Right forelimb (tissue), 1 donor: ENCODE results near the gene F8.

ENCODE experiments used
- DNase-seq: peaks from one replicate; pipeline ENCODE4 v3.0.0-alpha.2; 2018

Gene F8

DNA sequence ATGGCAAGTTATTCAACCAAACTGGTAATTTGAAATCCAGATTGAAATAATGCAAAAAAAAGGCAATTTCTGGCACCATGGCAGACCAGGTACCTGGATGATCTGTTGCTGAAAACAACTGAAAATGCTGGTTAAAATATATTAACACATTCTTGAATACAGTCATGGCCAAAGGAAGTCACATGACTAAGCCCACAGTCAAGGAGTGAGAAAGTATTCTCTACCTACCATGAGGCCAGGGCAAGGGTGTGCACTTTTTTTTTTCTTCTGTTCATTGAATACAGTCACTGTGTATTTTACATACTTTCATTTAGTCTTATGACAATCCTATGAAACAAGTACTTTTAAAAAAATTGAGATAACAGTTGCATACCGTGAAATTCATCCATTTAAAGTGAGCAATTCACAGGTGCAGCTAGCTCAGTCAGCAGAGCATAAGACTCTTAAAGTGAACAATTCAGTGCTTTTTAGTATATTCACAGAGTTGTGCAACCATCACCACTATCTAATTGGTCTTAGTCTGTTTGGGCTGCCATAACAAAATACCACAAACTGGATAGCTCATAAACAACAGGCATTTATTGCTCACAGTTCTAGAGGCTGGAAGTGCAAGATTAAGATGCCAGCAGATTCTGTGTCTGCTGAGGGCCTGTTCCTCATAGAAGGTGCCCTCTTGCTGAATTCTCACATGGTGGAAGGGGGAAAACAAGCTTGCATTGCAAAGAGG is 212.4 kb downstream of the F8 start:
- DNase-seq = no peak

GRCh38 chrX:154806837-154807501 is 215.6 kb downstream of the F8 start:
- no peak for DNase-seq

- no peak for DNase-seq
These were observed 216.8 kb downstream of the F8 start for GRCh38 chrX:154805696-154806091.

DNA sequence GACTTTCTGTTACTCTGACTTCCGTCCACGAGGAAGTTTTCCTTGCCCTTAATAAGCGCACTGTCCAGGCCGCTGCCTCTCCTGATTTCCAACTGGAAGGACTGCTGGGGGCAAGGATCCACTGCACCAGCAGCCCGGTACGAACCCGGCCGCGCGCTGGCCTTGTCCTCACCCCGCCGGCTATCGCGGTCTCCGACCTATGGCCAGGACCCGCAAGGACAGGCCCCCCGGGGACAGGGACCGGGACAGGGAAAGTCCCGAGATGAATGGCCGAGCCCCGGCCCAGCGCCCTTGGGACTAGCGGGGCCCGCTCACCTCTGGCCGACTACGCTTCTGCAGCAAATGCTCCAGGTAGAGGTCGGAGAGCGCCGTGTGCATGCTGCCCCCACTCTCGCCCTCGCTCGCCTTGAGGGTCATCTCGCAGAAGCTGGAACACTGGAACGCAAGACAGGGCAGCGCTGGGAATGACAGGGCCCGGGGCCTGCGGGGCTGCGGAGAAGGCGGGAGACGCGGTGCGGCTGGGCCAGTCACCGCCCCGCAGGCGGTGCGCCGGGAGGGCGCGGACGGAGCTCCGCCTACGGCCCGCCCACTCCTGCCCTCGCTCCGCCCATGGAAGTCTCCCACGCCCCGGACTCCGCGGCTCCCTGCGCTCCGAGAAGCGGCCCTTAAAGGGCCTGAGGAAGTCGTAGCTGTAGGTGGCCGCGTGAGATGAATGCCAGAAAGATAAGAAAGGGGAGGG is 217.4 kb downstream of the F8 start, which contains the start of gene MPP1:
Gene MPP1 (minus strand): TSS at position 529 of the 739 bp plus-strand sequence. CDS start 112 bp downstream, at position 417.
- DNase-seq = peak; percentile 85

GRCh38 chrX:154804261-154804956 is 218.1 kb downstream of the F8 start:
- DNase-seq = no peak

GRCh38 chrX:154802947-154803346 is 219.6 kb downstream of the F8 start:
- DNase-seq = no peak

GRCh38 chrX:154800478-154801210 is 221.9 kb downstream of the F8 start:
- DNase-seq = no peak

GRCh38 chrX:154799556-154800348 is 222.8 kb downstream of the F8 start:
- no peak for DNase-seq

GRCh38 chrX:154797006-154797405 is 225.5 kb downstream of the F8 start:
- no peak for DNase-seq

- no peak for DNase-seq
These were observed 227.5 kb downstream of the F8 start for GRCh38 chrX:154795016-154795415.

DNA sequence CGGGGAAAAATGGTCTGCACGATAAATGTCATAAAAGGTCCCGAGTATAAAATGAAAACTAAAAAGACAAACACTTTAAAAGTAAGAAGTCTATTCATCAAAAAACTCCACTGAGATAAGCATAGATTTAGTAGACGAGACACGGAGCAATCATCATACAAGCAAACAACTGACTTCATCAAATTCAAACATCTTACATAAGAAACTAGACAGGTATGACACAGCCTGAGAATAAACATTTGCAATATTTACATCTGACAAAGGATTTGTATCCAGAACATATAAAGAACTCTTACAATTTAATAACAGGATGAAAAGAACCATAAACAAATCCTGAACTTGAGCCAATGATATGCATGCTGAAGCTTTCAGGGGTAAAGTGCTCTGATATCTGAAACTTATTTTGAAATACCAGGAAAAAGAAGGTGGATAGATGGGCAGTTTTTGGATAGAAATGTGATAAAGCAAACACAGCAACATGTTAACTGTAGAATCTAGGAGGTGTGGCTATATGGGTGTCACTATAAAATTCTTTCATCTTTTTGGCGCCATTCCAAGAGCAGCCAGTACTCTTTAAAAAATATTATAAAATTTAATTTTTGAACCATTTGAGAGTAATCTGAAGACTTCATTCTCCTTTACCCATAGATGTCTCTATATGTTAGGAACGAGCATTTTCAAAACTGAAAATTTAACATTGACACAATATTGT is 229.3 kb downstream of the F8 start:
- no peak for DNase-seq

- no peak for DNase-seq
These were observed 230.6 kb downstream of the F8 start for GRCh38 chrX:154791939-154792338.

DNA sequence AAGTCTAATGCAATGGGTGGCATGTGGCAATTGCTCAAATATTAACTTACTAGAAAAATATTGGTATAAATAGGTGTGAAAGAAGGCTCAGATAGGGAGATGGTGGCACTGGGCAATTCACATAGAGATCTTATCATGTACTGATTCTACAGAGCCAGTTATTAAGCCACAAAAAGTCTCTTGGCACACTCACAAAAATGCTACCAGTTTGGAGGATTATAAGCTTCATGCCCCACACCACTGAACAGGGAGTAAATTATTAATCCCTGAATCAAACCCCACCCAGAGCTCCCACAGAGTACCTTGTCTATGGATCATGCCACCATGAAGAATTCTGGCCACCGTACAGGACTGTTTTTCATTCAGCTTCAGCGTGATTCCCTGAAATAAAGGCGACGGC is 231.1 kb downstream of the F8 start:
- no peak for DNase-seq
